HG03066 (cell line): ENCODE data around the gene SBDS.
A peak's percentile ranks its signal among the peaks of the same experiment; 100 is the strongest.
"Not testable (repeated sequence)": the region's sequence is repeated elsewhere in the genome, so short reads cannot be mapped to it uniquely, and the experiment has no call there.

Source experiments
- ATAC-seq: cut with Tn5 transposase; IDR thresholded peaks from one replicate; pipeline ENCODE4 v1.9.1; 2021; ENCODE audit warnings: low read depth; ENCODE audit not compliant: unreplicated experiment

The SBDS gene

GRCh38 chr7:66995050-66995776, at the start of gene SBDS:
SBDS (minus strand) TSS chr7:66995586; CDS start chr7:66995417, 169 bp downstream.
- peak; percentile 51 for ATAC-seq

DNA sequence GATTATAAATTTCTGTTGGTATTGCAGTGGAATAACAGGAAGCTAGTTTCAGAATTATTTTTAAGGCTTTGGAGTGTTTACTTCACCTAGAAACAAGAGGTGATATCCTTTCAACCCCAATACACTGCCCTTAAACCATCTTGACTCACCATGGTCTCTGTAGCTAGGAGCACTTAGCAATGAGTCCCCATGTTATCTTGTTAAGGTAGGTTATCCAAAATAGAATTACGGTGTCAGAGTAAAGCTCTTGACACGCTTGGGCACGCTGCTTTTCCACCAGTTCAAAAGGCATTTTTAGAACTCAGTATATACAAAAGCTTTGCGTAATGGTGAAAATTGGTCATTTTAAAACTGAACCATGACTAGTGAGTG, 48.2 kb upstream of the SBDS start:
- ATAC-seq = not testable (repeated sequence)

GRCh38 chr7:67042781-67043558, 47.6 kb upstream of the SBDS start:
- ATAC-seq = not testable (repeated sequence)

DNA sequence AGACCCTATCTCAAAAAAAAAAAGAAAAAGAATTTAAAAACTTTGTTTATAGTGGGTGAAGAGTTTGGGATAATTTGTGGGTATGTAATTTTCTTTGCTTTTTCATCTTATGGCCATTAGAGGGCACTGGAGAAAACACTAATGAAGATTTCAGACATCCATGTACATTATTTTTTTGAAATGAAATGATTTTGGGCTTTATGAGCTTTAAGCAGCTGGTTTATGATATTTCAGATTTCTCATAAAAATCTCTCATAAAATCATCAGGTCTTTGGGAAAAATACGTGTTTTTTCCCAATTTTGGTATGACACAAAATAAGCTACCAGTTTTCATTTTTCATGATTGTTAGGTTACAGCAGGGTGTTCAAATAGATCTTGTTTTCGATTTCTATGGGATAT, 45.4 kb upstream of the SBDS start:
- not testable (repeated sequence) for ATAC-seq

- not testable (repeated sequence) for ATAC-seq
These were observed 41.3 kb upstream of the SBDS start for GRCh38 chr7:67036432-67037395.

DNA sequence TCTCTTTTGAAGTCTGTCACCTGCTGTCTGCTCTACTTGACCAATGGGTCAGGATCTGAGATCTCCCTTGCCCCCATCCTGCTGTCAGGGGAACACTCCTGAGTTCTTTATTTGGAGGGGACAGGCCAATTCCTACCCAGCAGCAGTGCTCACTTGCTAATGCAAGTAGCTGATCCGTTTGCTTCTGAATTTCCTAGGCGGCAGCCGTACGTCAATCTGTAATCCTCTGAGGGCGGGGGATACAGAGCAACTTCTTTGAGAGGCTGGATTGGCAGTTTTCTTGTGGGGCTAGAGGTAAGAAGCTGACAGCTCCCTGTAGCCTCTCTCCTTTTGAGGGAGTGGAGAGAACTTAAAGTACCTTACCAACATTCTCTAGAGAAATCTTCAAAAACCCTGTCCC, 37.9 kb upstream of the SBDS start:
- ATAC-seq = no peak

DNA sequence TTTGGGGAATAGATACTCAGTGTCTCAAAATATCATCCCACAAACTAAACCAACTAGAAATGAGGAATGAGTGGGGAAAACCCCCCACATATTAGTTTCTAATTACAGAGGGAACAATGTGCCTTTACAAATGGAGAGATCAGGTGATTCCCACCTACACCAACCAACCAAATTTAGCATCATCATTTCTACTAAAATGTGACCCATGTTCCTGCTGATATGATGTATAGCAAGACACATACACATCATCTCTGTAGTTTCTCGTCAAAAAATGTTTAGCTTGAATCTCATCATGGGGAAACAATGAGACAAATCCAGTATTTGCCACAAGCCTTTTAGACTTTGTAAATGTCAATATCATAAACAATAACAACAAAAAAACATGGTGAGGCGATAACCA, 36.3 kb upstream of the SBDS start:
- ATAC-seq = not testable (repeated sequence)

DNA sequence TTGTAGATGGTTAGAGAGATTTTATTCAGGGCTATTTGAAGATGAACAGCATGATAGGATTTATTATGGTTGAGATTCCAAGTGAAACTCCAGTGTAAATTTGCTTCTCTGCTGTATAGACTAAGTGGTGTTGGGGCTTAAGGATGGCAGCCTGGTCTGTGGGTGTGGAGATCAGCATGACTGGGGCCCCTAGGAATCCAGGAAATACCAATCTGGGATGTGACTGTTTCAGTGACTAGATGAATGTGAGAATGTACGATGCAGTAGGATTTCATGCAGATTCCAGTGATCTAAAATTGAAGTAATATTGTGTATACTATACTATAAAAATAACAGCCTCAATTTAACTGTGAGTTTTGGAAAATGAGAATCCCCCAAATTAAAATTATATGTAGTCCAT, 30.1 kb upstream of the SBDS start:
- ATAC-seq = not testable (repeated sequence)

DNA sequence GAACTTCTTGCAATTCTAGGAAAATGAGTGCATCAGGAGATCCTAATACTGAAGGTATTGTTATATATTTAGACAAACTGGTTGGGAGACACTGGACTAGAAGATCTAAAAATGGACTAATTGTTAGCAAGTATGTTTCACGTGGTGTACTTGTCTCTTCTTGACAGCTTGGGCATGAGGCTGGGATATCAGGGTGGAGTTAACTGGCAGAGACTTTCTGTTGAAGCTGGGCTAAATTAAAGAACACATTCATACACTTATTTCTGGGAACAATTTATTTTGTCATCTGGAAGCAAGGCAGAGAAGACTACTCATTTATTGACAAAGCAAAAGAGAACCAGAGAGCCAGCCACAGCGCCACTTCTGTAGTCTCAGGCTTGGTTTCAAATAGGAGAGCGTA, 27.1 kb upstream of the SBDS start:
- ATAC-seq = no peak

- no peak for ATAC-seq
These were observed 25.9 kb upstream of the SBDS start for GRCh38 chr7:67021260-67021659.

- no peak for ATAC-seq
These were observed 24.4 kb upstream of the SBDS start for GRCh38 chr7:67019562-67020390.

DNA sequence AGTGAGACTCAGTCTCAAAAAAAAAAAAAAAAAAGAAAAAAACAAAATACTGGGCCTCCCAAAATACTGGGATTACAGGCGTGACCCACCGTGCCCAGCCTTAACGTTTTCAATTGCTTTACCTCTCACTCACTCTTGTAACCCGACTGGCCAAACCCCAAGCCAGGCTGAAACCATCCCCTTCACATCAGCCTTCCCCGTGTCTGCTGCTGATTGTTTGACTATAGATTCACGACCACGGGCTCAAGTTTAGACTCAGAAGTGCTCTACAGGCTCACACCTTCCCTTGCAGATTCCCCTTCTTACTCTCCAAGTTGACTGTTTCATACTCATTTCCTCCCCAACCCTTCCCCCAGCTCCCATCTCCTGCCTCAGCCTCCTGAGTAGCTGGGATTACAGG, 23.6 kb upstream of the SBDS start:
- no peak for ATAC-seq

DNA sequence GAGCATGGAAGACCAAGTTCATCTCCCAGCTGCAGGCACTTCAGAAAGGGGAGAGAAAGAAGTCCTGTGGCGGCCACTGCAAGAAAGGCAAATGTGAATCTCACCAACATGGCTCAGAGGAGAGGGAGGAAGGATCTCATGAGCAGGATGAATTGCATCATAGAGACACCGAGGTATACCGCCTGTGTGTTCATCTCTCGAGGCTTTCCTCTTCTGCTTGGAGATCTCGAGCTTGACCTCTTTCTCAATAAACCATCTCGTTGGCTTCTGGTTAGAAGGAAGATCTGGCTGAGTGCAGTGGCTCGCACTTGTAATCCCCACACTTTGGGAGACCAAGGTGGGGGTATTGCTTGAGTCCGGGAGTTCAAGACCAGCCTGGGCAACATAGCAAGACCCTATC, 22.6 kb upstream of the SBDS start:
- ATAC-seq = not testable (repeated sequence)

DNA sequence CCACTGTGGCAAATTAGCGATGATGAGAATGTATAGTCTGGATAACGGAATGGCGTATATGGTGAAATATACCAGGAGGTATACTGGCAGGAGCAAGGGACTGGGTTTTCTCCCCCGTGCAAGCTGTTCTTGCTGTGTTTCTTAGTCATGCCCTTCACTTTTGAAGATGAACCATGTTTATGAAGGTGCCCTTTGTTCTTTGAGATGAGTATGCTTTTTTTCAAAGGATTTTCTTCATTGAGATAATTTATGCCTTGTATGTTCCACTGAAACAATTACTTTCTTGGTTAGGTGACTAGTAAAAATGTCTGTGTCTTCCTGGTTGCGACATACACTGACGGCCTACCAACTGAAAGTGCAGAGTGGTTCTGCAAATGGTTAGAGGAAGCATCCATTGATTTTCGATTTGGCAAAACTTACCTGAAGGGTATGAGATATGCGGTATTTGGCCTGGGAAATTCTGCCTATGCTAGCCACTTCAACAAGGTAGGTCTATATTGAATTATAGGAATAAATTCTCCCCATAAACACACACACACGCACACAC, 18.8 kb upstream of the SBDS start:
- not testable (repeated sequence) for ATAC-seq

GRCh38 chr7:67009677-67010076, 14.3 kb upstream of the SBDS start:
- not testable (repeated sequence) for ATAC-seq

DNA sequence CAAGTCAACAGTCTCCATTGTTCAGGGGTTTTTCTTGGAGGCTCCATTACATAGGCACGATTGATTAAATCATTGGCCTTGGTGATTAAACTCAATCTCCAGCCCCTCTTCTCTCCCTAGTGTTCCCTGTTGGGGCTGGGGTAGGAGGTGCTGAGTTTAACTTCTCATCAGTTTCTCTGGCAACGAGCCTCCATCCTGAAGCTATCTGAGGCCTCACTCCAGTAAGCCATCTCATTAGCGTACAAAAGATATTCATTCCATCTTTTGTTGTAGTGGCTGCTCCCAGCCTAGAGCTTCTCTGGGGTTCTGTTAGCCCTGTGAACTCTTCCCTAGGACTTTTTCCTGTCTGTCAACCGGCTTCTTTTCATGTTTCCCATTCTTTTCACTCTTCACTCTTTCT, 12.9 kb upstream of the SBDS start:
- ATAC-seq = no peak

DNA sequence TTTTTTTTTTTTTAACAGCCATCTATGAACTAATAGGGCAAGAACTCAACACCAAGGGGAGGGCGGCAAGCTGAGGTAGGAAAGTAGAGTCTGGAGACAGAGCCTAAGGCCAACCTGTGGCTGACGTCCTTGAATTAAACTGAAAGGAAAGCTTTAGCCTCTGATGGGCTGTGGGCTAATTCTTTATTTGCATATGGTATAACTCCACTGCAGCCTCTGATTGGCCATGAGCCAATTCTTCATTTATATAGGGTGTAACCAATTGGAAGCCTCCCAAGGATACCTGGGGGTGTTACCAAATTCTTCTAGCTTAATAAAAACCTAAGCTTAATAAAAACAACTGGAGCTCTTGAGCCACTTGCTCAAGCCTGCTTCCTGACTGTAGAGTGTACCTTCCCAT, 11.6 kb upstream of the SBDS start:
- no peak for ATAC-seq

DNA sequence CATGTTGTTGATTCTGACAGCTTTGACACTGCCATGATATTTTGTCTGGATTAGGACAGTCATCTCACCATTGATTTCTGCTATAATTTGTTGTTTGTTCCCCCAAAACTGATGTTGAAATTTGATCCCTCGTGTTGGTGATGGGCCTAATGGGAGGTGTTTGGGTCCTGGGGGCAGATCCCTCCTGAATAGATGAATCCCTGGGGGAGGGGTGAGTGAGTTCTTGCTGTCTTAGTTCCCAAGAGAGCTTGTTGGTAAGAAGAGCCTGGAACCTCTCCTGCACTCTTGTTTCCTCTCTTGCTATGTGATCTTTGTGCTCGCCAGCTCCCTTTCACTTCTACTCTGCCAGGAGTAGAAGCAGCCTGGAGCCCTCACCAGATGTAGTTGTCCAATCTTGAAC, 8.8 kb upstream of the SBDS start:
- not testable (repeated sequence) for ATAC-seq

DNA sequence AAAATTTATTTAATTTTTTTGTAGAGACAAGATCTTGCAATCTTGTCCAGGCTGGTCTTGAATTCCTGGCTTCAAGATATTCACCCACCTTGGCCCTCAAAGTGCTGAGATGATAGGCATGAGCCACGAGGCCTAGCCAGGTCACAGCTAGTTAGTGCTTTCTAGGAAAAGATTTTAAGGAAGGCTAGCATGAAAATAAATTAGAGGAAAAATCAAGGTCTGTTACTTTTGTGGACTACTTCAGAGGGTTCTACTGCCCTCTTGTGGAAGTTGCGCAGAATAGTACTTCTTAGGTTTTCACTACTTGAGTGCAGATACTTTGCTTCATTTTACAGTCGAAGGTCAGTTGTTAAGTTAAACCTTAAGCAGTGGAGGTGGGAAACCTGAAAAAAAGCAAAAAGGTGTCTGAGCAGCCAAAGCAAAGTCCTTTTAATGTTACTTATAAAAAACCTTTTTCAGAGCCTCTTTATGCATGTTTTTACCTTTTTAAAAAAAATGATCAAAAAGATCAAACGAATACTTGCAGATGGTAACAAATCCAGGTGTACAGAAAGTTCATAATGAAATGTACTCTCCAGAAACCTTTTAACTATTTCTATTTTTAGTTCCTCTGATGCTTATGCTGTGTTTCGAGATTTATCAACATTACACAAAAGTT, 5.3 kb upstream of the SBDS start:
- ATAC-seq = not testable (repeated sequence)
